Ureter (tissue), 1 donor: ENCODE data around the gene ZCCHC14. TPM values are rescaled to one million over a fixed set of nuclear protein-coding genes. Genes with fewer than 3 reads are reported as not detected.
"Not testable (repeated sequence)": the region's sequence is repeated elsewhere in the genome, so short reads cannot be mapped to it uniquely, and the experiment has no call there.

Experiments
- DNase-seq: peaks from one replicate; pipeline ENCODE4 v3.0.0-alpha.2; 2020; ENCODE audit warnings: low spot score
- total RNA-seq: library from RNA; stranded (reverse); gene quantifications from one replicate; pipeline ENCODE4 v1.2.4, GENCODE V29; 2023
- donor health status: DM: yes; HTN: yes; CAD: no.

ZCCHC14 gene
- total RNA-seq, 1 donor from 2014 or later = 27.2 TPM

GRCh38 chr16:87383505-87384161, 109.2 kb downstream of the ZCCHC14 start, which contains the start of gene FBXO31:
TSS of gene FBXO31 (minus strand) at chr16:87383776. CDS start at chr16:87383744, 32 bp downstream.
- peak; percentile 91 for DNase-seq

GRCh38 chr16:87382023-87382785, 110.6 kb downstream of the ZCCHC14 start:
- no peak for DNase-seq

- no peak for DNase-seq
Observed at GRCh38 chr16:87380881-87381280, 111.9 kb downstream of the ZCCHC14 start.

- DNase-seq = no peak
Observed at GRCh38 chr16:87380403-87380802, 112.4 kb downstream of the ZCCHC14 start.

GRCh38 chr16:87379312-87379752, 113.5 kb downstream of the ZCCHC14 start:
- not testable (repeated sequence) for DNase-seq

- DNase-seq = no peak
Observed at GRCh38 chr16:87376660-87377059, 116.2 kb downstream of the ZCCHC14 start.

GRCh38 chr16:87375426-87376135, 117.2 kb downstream of the ZCCHC14 start:
- no peak for DNase-seq

- DNase-seq = no peak
Observed at GRCh38 chr16:87374313-87374712, 118.5 kb downstream of the ZCCHC14 start.

- no peak for DNase-seq
Observed at GRCh38 chr16:87372305-87372704, 120.5 kb downstream of the ZCCHC14 start.

- DNase-seq = no peak
Observed at GRCh38 chr16:87371261-87371866, 121.5 kb downstream of the ZCCHC14 start.

- no peak for DNase-seq
Observed at GRCh38 chr16:87369796-87370719, 122.8 kb downstream of the ZCCHC14 start.

- no peak for DNase-seq
Observed at GRCh38 chr16:87369117-87369765, 123.6 kb downstream of the ZCCHC14 start.

- no peak for DNase-seq
Observed at GRCh38 chr16:87368029-87368770, 124.6 kb downstream of the ZCCHC14 start.

- DNase-seq = no peak
Observed at GRCh38 chr16:87367529-87367928, 125.3 kb downstream of the ZCCHC14 start.

- DNase-seq = no peak
Observed at GRCh38 chr16:87366930-87367329, 125.9 kb downstream of the ZCCHC14 start.

GRCh38 chr16:87366288-87366687, 126.5 kb downstream of the ZCCHC14 start:
- DNase-seq = no peak

- no peak for DNase-seq
Observed at GRCh38 chr16:87365021-87365713, 127.7 kb downstream of the ZCCHC14 start.

- DNase-seq = no peak
Observed at GRCh38 chr16:87363771-87364455, 128.9 kb downstream of the ZCCHC14 start.
